ENCODE data around the gene WNT9A.
A peak's percentile ranks its signal among the peaks of the same experiment; 100 is the strongest.
"Not testable (repeated sequence)": the region's sequence is repeated elsewhere in the genome, so short reads cannot be mapped to it uniquely, and the experiment has no call there.

WNT9A gene

GRCh38 chr1:227947676-227948492 is at the start of gene WNT9A:
TSS of gene WNT9A (minus strand) at chr1:227947932. CDS start at chr1:227947887, 45 bp downstream.
- no peak for TF ChIP-seq CTCF (IDR thresholded peaks at IDR 0.05; ENCODE audit: extremely low read depth, insufficient read depth, missing control alignments)
- peak; percentile 85 for DNase-seq (ENCODE audit: low spot score)
- in situ Hi-C loops (cut with MboI; ENCODE audit: low pct_unique_long_range_greater_than_20kb, low sequenced_read_pairs, unreplicated experiment) = no loop called here

GRCh38 chr1:227996187-227996950 is 48.6 kb upstream of the WNT9A start:
- in situ Hi-C loops (cut with MboI; ENCODE audit: low pct_unique_long_range_greater_than_20kb, low sequenced_read_pairs, unreplicated experiment) = no loop called here
- TF ChIP-seq CTCF (IDR thresholded peaks at IDR 0.05; ENCODE audit: extremely low read depth, insufficient read depth, missing control alignments) = no peak
- no peak for DNase-seq (ENCODE audit: low spot score)

- no peak for TF ChIP-seq CTCF (IDR thresholded peaks at IDR 0.05; ENCODE audit: extremely low read depth, insufficient read depth, missing control alignments)
- no peak for DNase-seq (ENCODE audit: low spot score)
- in situ Hi-C loops (cut with MboI; ENCODE audit: low pct_unique_long_range_greater_than_20kb, low sequenced_read_pairs, unreplicated experiment) = no loop called here
Observed at GRCh38 chr1:227994632-227995300, 47.0 kb upstream of the WNT9A start.

GRCh38 chr1:227987181-227987580 is 39.4 kb upstream of the WNT9A start:
- no peak for TF ChIP-seq CTCF (IDR thresholded peaks at IDR 0.05; ENCODE audit: extremely low read depth, insufficient read depth, missing control alignments)
- in situ Hi-C loops (cut with MboI; ENCODE audit: low pct_unique_long_range_greater_than_20kb, low sequenced_read_pairs, unreplicated experiment) = no loop called here

GRCh38 chr1:227975583-227976283 is 28.0 kb upstream of the WNT9A start:
- DNase-seq (ENCODE audit: low spot score); in situ Hi-C loops (cut with MboI; ENCODE audit: low pct_unique_long_range_greater_than_20kb, low sequenced_read_pairs, unreplicated experiment): not testable (repeated sequence)

More at GRCh38 chr1:227987181-227987580, 39.4 kb upstream of the WNT9A start:
- DNase-seq (ENCODE audit: low spot score) = no peak

GRCh38 chr1:227973724-227974288 is 26.1 kb upstream of the WNT9A start:
- in situ Hi-C loops (cut with MboI; ENCODE audit: low pct_unique_long_range_greater_than_20kb, low sequenced_read_pairs, unreplicated experiment); DNase-seq (ENCODE audit: low spot score): not testable (repeated sequence)

GRCh38 chr1:227972843-227973374 is 25.2 kb upstream of the WNT9A start:
- in situ Hi-C loops (cut with MboI; ENCODE audit: low pct_unique_long_range_greater_than_20kb, low sequenced_read_pairs, unreplicated experiment) = not testable (repeated sequence)

GRCh38 chr1:227972283-227972679 is 24.5 kb upstream of the WNT9A start:
- in situ Hi-C loops (cut with MboI; ENCODE audit: low pct_unique_long_range_greater_than_20kb, low sequenced_read_pairs, unreplicated experiment); DNase-seq (ENCODE audit: low spot score): not testable (repeated sequence)

More at GRCh38 chr1:227972843-227973374, 25.2 kb upstream of the WNT9A start:
- not testable (repeated sequence) for DNase-seq (ENCODE audit: low spot score)

GRCh38 chr1:227971643-227972282 is 24.0 kb upstream of the WNT9A start:
- DNase-seq (ENCODE audit: low spot score); in situ Hi-C loops (cut with MboI; ENCODE audit: low pct_unique_long_range_greater_than_20kb, low sequenced_read_pairs, unreplicated experiment): not testable (repeated sequence)

GRCh38 chr1:227971216-227971615 is 23.5 kb upstream of the WNT9A start:
- in situ Hi-C loops (cut with MboI; ENCODE audit: low pct_unique_long_range_greater_than_20kb, low sequenced_read_pairs, unreplicated experiment); DNase-seq (ENCODE audit: low spot score): not testable (repeated sequence)
